ENCODE measurements around the gene ASXL3. TPM values are rescaled to one million over a fixed set of nuclear protein-coding genes. Genes with fewer than 3 reads are reported as not detected.

The ASXL3 gene
- polyA plus RNA-seq, 1 donor (not counting 4 experiments of a cell fraction or from before 2014, with no cell fraction given) = not detected

- DNase-seq (ENCODE audit: low read depth, low spot score) (no peak), FAIRE-seq (no peak)
- Histone ChIP-seq H3K36me3 (ENCODE audit: control insufficient read depth in 2 of 2, extremely low read depth in 1 of 2, insufficient read depth in 2 of 2, low read length in 2 of 2) (no peaks in the 10 kb centered on the region), H3K4me2 (ENCODE audit: control insufficient read depth, extremely low read depth, insufficient read depth, low read depth, low read length) (no peak overlapping the region), H3K27ac (ENCODE audit: control insufficient read depth, insufficient read depth, low read length) (no peak overlapping the region), H3K79me2 (ENCODE audit: control insufficient read depth, insufficient read depth, low read length) (no peaks in the 10 kb centered on the region), H3K27me3 (ENCODE audit: control insufficient read depth, extremely low read depth, insufficient read depth, low read length) (no peaks in the 10 kb centered on the region), H3K4me1 (ENCODE audit: control insufficient read depth, extremely low read depth, insufficient read depth, low read length) (no peaks in the 10 kb centered on the region), H2AFZ (ENCODE audit: control insufficient read depth, low read length) (no peak overlapping the region), H3K4me3 (ENCODE audit: control insufficient read depth in 2 of 3, extremely low read depth in 1 of 3, insufficient read depth in 2 of 3, low read depth in 1 of 3, low read length in 3 of 3) (no peak overlapping the region), H3K9ac (ENCODE audit: control insufficient read depth, extremely low read depth, insufficient read depth, low read length) (no peak overlapping the region), H3K9me1 (ENCODE audit: control insufficient read depth, extremely low read depth, insufficient read depth, low read length) (no peaks in the 10 kb centered on the region), H4K20me1 (ENCODE audit: control insufficient read depth, extremely low read depth, insufficient read depth, low read length) (no peaks in the 10 kb centered on the region), H3K9me3 (ENCODE audit: control insufficient read depth, low read depth, low read length) (no peaks in the 10 kb centered on the region)
- TF ChIP-seq CTCF (optimal IDR thresholded peaks at IDR 0.05 in 1 of 3, IDR thresholded peaks at IDR 0.05 in 1 of 3, conservative IDR thresholded peaks at IDR 0.05 in 1 of 3; ENCODE audit: extremely low read depth in 1 of 3, insufficient read depth in 2 of 3, low read length in 3 of 3) = no peak
- TF ChIP-seq EZH2 (IDR thresholded peaks at IDR 0.05; ENCODE audit: low read length) = no peak
- dilution Hi-C loops (cut with MboI; ENCODE audit: extremely low pct_ligation_motif_present, low sequenced_read_pairs) = no loop called here
These were observed 69.3 kb downstream of the ASXL3 start for GRCh38 chr18:33647365-33647764.

DNA sequence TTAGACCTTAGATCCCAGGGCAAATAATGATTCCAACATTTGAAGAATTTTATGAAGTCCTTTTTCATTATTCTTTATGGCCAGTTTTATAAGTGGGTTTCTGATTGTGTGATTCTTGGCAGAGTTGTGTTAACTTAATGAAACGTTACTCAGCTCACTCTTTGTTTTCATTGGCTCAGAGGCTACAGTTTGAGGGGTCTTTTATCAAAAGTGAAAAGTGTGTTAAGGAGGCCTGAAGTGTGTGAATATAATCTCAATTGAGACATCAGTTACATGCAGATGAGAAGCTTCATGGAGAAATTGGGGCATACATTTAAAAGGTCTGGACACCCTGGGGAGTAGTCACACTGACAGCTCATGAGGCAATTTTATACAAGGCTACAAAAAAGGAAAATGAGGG lies 74.6 kb downstream of the ASXL3 start:
- FAIRE-seq = no peak
- Histone ChIP-seq H3K36me3 (ENCODE audit: control insufficient read depth in 2 of 2, extremely low read depth in 1 of 2, insufficient read depth in 2 of 2, low read length in 2 of 2) (no peaks in the 10 kb centered on the region), H3K27ac (ENCODE audit: control insufficient read depth, insufficient read depth, low read length) (no peak overlapping the region), H4K20me1 (ENCODE audit: control insufficient read depth, extremely low read depth, insufficient read depth, low read length) (no peaks in the 10 kb centered on the region), H3K27me3 (ENCODE audit: control insufficient read depth, extremely low read depth, insufficient read depth, low read length) (no peaks in the 10 kb centered on the region), H3K9me1 (ENCODE audit: control insufficient read depth, extremely low read depth, insufficient read depth, low read length) (no peaks in the 10 kb centered on the region), H3K9ac (ENCODE audit: control insufficient read depth, extremely low read depth, insufficient read depth, low read length) (no peak overlapping the region), H3K9me3 (ENCODE audit: control insufficient read depth, low read depth, low read length) (no peaks in the 10 kb centered on the region), H3K79me2 (ENCODE audit: control insufficient read depth, insufficient read depth, low read length) (no peaks in the 10 kb centered on the region), H3K4me2 (ENCODE audit: control insufficient read depth, extremely low read depth, insufficient read depth, low read depth, low read length) (no peak overlapping the region), H2AFZ (ENCODE audit: control insufficient read depth, low read length) (no peak overlapping the region), H3K4me3 (ENCODE audit: control insufficient read depth in 2 of 3, extremely low read depth in 1 of 3, insufficient read depth in 2 of 3, low read depth in 1 of 3, low read length in 3 of 3) (no peak overlapping the region), H3K4me1 (ENCODE audit: control insufficient read depth, extremely low read depth, insufficient read depth, low read length) (no peaks in the 10 kb centered on the region)
- dilution Hi-C loops (cut with MboI; ENCODE audit: extremely low pct_ligation_motif_present, low sequenced_read_pairs) = no loop called here
- DNase-seq (ENCODE audit: low read depth, low spot score) = no peak
- no peak for TF ChIP-seq EZH2 (IDR thresholded peaks at IDR 0.05; ENCODE audit: low read length)
- TF ChIP-seq CTCF (optimal IDR thresholded peaks at IDR 0.05 in 1 of 3, IDR thresholded peaks at IDR 0.05 in 1 of 3, conservative IDR thresholded peaks at IDR 0.05 in 1 of 3; ENCODE audit: extremely low read depth in 1 of 3, insufficient read depth in 2 of 3, low read length in 3 of 3) = no peak
